ENCODE results near the gene KRTAP4-5. TPM values are rescaled to one million over a fixed set of nuclear protein-coding genes. Genes with fewer than 3 reads are reported as not detected.
A peak's percentile ranks its signal among the peaks of the same experiment; 100 is the strongest.

KRTAP4-5 gene
- total RNA-seq, 1 donor from 2014 or later = not detected

GRCh38 chr17:41184480-41184961 is 34.9 kb upstream of the KRTAP4-5 start, which contains the start of gene KRTAP4-1:
KRTAP4-1 (minus strand) TSS chr17:41184911; CDS start chr17:41184854, 57 bp downstream.
- TF ChIP-seq CTCF (IDR thresholded peaks at IDR 0.05) = no peak
- intact Hi-C loops (cut with DNase I) = no loop called here
- Histone ChIP-seq H3K27ac (no peak within 1 kb of the TSS), H3K27me3 (ENCODE audit: low read depth) (no peaks in the 10 kb centered on the region), H3K4me3 (no peak within 1 kb of the TSS), H3K9me3 (no peaks in the 10 kb centered on the region), H3K36me3 (no peaks in the 10 kb centered on the region), H3K4me1 (no peaks in the 10 kb centered on the region)
- ATAC-seq (no peak), DNase-seq (peak; percentile 37)

- Histone ChIP-seq H3K36me3 (no peaks in the 10 kb centered on the region), H3K27ac (no peak overlapping the region), H3K27me3 (ENCODE audit: low read depth) (no peaks in the 10 kb centered on the region), H3K9me3 (no peaks in the 10 kb centered on the region), H3K4me1 (no peaks in the 10 kb centered on the region), H3K4me3 (no peak overlapping the region)
- TF ChIP-seq CTCF (IDR thresholded peaks at IDR 0.05) = no peak
- DNase-seq (no peak), ATAC-seq (no peak)
- intact Hi-C loops (cut with DNase I) = no loop called here
Observed at GRCh38 chr17:41178843-41179616, 29.4 kb upstream of the KRTAP4-5 start.

- intact Hi-C loops (cut with DNase I) = no loop called here
- DNase-seq (no peak), ATAC-seq (no peak)
- Histone ChIP-seq H3K36me3 (no peaks in the 10 kb centered on the region), H3K4me1 (no peaks in the 10 kb centered on the region), H3K9me3 (no peaks in the 10 kb centered on the region), H3K4me3 (no peak overlapping the region), H3K27me3 (ENCODE audit: low read depth) (no peaks in the 10 kb centered on the region), H3K27ac (no peak overlapping the region)
- no peak for TF ChIP-seq CTCF (IDR thresholded peaks at IDR 0.05)
Observed at GRCh38 chr17:41178341-41178740, 28.7 kb upstream of the KRTAP4-5 start.

DNA sequence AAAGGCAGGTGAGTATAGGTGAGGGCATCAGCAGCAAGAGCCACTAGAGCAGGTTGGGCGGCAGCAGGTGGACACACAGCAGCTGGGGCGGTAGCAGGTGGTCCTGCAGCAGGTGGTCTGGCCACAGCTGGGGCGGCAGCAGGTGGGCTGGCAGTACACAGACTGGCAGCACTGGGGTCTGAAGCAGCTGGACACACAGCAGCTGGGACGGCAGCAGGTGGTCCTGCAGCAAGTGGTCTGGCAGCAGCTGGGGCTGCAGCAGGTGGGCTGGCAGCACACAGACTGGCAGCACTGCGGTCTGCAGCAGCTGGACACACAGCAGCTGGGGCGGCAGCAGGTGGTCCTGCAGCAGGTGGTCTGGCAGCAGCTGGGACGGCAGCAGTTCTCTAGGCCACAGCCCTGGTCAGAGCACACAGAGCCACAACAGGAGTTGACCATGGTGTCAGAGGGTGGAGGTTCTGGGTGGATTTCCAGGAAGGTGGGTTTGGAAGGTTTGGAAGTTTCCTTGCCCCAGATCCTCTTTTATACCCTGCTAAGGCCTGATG is 28.2 kb upstream of the KRTAP4-5 start, which contains the start of gene KRTAP4-2:
KRTAP4-2 (minus strand) TSS at position 495 of the 545 bp plus-strand sequence; CDS start at position 438, 57 bp downstream.
- no peaks in the 10 kb centered on the region for H3K36me3 ChIP-seq
- no peak within 1 kb of the TSS for H3K4me3 ChIP-seq
- DNase-seq (peak; percentile 20), ATAC-seq (no peak)
- TF ChIP-seq CTCF (IDR thresholded peaks at IDR 0.05) = no peak
- no peaks in the 10 kb centered on the region for H3K27me3 ChIP-seq (ENCODE audit: low read depth)
- no peaks in the 10 kb centered on the region for H3K9me3 ChIP-seq
- intact Hi-C loops (cut with DNase I) = no loop called here
- no peaks in the 10 kb centered on the region for H3K4me1 ChIP-seq
- H3K27ac ChIP-seq = no peak within 1 kb of the TSS

- no peaks in the 10 kb centered on the region for H3K36me3 ChIP-seq
- no peak for TF ChIP-seq CTCF (IDR thresholded peaks at IDR 0.05)
- H3K4me1 ChIP-seq = no peaks in the 10 kb centered on the region
- H3K27ac ChIP-seq = no peak overlapping the region
- H3K9me3 ChIP-seq = no peaks in the 10 kb centered on the region
- no peak for DNase-seq
- ATAC-seq = no peak
- H3K27me3 ChIP-seq (ENCODE audit: low read depth) = no peaks in the 10 kb centered on the region
- intact Hi-C loops (cut with DNase I) = no loop called here
- H3K4me3 ChIP-seq = no peak overlapping the region
Observed at GRCh38 chr17:41176744-41177387, 27.2 kb upstream of the KRTAP4-5 start.
